Stimulated activated CD4-positive, alpha-beta T cell treated with anti-CD3 and anti-CD28 coated beads, Interleukin-2, amount 100 ng/mL, for 4 hours (primary cell): ENCODE results near the gene APP.
"Not testable (repeated sequence)": the region's sequence is repeated elsewhere in the genome, so short reads cannot be mapped to it uniquely, and the experiment has no call there.

Experiments
- DNase-seq: peaks from one replicate; pipeline ENCODE4 v3.0.0-alpha.2; 2020; ENCODE audit warnings: low read depth

Gene APP

DNA sequence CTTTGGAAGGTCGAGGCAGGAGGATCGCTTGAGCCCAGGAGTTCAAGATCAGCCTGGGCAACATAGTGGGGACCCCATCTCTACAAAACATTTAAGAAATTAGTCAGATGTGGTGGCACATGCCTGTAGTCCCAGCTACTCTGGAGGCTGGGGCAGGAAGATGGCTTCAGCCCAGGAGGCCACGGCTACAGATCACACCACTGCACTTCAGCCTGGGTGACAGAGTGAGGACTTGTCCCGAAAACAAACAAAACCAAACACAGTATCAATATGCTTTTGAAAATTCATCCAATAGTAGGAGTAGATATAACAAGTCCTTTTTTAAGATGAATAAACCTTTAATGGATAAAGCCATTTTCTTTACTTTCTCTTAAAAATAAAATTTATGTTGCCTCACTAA lies 8.5 kb downstream of the APP start:
- DNase-seq = no peak

DNA sequence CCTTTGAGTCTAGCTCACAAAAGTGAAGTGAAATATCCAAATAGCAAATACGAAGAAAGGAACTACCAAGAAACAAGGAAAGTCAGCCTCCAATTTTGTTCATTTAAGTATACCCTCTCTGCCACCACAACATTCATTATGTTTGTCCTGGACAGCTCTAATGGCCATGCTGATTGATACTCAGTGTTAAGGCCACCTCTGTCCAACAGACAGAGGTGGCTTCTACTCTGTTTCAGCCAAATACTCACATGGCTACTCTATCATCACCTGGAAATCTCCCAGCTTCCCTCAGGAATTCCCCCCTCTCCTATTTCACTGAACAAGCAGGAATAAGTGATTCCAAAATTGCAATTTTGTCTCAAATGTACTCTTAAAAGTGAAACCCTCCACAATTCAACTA lies 10.7 kb downstream of the APP start:
- DNase-seq = no peak

DNA sequence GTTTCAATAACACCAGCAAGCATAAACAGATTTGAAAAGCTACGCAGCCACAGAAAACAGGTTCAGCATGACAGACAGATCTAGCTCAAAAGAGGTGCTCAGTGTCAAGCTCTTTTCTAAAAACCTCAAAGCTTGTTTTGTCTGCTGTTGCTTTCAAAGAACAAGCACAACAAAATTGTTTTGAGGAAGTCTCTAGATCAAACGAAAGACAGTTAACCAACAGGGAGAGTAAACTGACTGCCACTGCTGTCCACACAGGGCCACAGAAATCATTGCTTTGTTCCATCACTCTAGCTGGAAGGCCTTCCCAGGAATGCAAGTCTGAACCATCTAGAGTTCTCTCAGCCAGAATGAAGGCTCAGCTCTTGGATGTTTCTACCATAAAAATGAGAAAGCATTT lies 12.8 kb downstream of the APP start:
- no peak for DNase-seq

DNA sequence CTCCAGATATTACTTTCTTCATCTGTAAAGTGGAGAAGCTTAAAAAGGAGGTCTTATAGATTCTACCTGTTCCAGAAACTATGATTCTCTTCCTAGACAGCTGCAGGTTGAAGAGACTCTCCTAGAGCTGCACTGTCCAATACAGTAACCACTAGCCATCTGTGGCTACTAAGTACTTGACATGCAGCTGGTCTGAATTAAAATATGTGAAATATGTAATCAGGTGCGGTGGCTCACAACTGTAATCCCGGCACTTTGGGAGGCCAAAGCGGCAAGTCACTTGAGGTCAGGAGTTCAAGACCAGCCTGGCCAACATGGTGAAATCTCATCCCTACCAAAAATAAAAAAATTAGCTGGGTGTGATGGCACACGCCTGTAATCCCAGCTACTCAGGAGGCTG lies 15.8 kb downstream of the APP start:
- DNase-seq = no peak

DNA sequence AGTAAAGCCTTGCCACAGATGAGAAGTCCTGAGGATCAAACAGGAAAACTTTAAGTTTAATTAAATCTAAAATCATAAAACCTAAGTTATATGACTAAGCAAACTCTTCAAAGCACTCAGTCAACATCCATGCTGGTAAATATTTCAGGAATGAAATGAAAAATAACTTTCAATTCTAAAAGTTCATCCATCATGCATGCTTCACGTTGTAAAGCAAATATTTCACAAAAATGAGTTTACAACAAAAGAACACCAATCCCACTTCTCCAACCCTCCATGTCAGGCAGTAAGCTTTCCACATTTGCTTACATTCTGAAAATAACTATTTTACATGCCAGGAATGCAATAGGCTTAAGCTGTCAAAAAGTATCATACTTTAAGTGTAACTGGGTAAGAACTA lies 16.8 kb downstream of the APP start:
- no peak for DNase-seq

DNA sequence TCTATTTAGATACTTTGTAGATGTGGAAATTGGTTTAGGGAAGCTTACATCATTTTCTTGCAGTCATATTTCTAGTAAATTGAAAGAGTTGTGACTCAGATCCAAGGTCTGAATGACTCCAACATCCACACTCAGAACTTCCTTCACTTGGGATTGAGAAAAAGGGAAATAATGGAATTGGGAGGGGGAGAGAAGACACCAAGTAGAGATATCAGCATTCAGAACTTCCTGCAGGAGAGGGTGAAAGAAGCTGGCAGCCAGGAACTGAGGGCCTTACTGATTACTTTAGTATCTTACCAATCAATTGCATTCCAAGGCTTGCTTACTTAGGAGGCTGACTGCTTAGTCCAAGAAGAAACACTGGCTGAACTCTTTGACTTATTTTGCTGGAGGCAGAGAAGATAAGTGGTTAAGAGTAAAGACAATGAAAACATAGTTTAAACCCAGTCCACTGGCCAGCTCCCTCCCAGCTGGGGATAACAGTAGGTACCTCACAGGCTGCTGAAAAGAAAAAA lies 21.7 kb downstream of the APP start:
- DNase-seq = no peak

DNA sequence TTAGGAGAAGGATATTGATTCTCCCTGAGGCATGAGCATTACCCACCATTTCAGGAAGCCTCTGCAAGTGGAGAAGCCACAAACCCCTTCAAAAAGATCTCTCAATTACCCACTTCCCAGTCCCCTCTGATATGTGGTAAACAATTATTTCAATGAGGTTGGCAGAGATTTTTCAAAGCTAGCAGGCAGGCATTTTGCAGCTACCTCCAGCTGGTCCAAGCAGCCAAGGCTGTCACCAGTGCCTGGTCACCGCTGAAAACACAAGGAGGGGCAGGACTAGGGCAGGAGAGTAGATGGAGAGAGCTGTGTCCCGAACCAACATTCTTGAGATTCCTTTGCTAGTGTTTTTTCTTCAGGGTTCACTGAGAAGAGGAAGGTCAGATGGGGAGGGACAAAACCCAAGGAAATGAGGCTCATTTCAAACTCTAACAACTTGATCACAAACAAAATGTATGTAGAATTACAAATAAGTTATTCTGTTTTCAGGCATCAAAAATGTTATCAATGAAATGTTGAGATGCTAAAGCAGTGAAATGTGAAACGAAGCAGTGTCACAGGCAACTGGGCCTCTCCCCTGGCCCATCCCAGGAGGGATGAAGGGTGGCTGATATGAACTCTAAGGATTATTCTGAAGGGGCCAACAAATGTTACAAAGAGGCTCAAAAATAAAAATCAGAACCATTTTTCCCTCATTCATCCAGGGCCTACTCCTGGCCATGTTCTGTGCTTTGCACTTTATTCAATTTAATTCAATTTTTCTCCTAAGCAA lies 22.3 kb downstream of the APP start:
- DNase-seq = no peak

DNA sequence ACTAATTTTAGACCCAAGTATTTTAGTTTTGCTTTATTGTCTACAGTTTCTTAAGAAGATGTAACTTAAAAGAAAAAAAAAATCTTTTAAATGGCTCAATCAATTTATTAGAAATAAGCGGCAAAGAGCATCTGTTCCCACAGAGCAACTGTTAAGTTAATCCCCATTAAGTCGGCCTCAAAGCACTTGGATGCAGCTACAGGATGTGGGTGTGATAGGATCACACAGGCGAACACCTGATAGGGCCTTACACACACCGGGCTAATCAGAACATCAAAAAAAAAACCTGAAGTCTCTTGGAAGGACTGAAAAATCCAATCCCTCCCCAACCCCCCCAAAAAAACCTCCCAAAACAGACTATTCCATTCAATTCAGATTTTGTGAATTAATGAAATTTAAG lies 23.0 kb downstream of the APP start:
- DNase-seq = no peak

DNA sequence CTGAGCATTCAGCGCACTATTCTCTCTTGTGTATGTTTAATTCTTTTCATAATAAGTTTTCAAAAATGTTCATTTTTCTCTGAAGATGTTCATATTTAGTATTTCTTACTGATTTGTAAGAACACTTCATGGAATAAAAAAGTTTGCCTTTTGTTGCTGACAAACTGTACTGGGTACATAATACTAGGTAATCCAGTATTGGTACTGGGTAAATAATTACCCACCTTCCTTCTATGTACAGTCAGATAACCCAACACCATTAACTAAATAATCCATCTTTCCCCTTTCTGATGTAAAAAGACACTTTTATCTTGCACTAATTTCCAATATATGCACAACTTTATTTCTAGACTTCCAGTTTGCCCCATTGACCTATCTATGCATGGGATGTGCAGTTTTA lies 23.9 kb downstream of the APP start:
- DNase-seq = no peak

DNA sequence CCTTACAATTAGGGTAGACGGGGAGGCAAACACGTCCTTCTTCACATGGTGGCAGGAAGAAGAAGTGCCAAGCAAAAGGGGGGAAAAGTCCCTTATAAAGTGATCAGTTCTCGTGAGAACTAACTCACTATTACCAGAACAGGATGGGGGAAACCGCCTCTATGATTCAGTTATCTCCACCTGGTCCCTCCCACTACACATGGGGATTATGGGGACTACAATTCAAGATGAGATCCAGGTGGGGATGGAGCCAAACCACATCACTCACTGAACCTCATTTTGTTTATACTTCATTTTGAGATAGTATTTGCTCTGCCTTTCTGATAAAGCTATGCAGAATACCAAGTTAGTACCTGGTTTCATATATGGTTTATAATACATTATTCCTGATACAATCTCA lies 26.5 kb downstream of the APP start:
- no peak for DNase-seq

DNA sequence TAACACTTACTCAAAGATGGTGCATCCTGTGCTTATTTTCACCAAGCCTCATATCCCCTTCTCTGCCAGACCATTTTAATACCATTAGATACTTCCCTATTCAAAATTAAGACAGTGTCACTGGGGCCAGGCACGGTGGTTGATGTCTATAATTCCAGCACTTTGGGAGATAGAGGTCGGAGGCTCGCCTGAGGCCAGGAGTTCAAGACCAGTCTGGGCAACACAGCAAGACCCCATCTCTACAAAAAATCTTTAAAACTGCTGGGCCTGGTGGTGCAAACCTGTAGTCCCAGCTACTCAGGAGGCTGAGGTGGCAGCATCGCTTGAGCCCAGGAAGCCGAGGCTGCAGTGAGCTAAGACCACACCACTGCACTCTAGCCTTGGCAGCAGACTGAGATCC lies 28.2 kb downstream of the APP start:
- no peak for DNase-seq

DNA sequence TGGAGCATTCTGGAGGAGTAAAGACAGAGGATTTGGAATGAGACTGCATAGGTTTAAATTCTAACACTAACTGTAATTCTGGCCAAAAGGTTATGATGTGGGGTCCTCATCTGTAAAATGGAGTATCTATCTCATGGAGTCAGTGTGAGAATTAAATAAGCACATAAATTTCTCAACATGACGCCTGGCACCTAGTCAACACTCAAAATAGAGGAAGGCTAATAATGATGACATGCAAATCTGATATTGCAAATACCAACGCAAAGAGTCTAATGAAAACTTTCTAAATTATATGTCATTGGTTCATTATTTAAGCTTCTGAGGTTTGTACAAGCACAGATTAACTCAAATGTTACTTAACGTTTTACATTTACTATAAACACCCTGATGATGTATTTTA lies 29.6 kb downstream of the APP start:
- DNase-seq = no peak

DNA sequence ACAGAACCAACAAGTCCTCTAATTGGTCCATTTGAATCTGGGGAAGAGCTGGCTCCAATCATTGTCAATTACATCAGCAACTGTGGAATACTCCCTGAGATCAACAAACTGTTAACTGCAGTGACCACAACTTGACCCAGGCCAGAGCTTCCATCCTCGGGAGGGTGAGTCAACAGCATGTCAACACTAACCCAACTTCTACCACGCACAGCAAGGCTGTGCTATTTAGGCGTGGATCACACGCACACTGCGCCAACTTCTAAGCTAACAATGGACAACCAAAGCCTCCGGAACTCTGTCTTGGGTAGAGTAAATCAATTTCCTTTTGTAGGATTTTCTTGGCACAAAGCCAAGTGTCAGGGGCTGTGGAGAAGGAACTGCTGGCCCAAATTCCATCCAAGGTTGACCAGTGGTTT lies 30.4 kb downstream of the APP start:
- DNase-seq = no peak

DNA sequence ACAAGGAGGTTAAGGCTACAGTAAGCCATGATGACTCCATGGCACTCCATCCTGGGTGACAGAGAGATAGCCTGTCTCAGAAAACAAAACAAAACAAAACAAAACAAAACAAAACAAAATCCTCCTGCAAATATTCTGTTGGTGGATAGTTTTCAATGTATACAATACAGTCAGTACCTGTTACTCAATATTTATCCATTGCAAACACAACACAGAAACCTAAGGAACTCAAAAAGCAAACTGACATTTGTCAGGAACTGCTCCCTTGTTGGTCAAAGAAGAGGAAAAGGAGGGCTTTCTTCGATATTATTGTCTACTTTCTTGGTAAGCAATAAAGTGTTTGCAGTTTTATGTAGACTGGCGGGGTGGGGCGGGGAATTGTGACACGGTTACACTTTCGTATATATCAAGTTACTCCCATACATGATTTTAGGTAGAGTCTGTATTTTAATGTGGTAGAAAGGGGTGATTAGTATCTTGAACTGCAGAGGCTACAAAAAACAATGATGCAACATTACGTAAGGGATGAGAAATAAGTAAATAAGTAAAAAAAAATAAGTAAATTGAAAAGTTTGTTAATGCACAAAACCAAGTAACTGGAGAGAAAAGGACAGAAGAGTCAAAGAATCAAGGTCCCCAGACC lies 31.8 kb downstream of the APP start:
- DNase-seq = no peak

DNA sequence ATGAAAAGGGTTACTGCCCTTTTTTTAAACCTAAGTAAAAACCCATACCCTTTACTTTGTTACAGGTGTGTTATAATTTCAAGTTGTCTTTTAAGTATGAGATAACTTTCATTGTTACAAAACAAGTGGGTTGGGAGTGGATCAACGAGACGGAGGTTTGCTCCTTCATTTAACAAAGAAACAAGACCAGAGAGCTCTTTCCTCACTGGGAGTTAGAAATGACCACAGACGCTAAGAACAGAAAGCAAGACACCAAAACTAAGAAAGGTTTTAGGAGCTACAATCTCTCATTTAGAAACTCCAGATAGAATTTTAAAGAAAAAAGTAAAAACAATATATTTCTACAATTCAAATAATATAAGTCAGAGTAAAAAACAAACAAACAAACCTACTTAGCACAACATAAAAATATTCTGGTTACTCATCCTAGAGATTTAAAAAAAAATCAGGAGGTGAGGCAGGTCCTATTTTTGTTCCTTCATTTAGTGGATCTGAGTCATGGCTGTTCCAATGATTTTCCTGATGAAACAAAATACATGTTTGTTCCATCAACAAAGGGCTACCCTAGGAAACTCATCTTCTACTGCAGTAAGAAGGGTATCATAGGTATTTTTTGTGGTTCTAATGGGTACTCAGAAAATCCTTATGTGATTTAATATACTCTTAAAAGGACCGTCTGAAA lies 33.0 kb downstream of the APP start:
- no peak for DNase-seq

DNA sequence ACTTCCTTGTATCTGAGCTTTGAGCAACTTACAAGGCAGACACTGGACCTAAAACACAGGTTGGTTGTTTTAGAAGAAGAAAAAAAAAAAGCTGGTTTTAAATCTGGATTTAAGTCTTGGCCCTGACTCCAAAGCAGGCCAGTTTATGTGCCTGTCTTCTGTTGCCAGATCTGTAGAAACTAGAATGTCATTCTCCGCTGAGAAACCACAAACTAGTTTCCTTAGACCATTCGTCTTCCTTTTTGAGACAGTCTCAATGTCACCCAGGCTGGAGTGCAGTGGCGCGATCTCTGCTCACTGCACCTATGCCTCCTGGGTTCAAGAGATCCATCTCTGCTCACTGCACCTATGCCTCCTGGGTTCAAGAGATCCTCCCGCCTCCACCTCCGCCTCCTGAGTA lies 33.9 kb downstream of the APP start:
- DNase-seq = no peak

DNA sequence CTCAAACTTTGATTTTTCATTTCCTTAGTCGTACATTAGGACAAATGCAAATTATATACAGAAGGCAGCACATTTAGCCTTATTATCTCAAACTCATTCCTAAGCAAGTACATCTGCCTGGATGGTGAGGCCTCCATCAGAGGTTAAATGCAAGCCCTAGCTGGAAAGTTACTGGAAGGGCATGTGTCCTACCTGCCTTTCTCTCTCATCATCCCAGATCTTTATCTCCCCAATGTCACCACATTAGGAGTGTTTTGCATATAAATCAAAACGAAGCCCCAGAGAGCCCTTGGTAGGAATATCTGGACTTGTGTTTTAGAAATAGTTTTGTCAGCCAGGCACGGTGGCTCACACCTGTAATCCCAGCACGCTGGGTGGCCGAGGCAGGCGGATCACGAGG lies 35.0 kb downstream of the APP start:
- no peak for DNase-seq

DNA sequence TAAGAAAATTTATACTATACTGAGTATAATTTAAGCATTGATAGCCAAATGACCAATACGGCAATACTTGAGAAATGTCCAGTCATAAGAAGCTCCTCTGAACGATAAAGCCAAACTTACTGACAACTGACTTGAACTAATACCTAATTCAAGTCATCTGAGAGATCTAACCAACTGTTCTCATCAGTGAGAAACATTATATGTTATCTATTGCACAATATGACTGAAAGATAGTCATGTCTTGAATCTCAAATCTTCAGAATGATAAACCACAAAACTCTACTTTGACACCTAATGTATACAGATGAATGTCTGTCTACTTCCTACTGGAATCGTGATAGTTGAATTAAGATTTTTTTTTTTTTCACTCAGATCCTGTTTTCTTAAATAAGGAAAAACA lies 39.0 kb downstream of the APP start:
- no peak for DNase-seq

DNA sequence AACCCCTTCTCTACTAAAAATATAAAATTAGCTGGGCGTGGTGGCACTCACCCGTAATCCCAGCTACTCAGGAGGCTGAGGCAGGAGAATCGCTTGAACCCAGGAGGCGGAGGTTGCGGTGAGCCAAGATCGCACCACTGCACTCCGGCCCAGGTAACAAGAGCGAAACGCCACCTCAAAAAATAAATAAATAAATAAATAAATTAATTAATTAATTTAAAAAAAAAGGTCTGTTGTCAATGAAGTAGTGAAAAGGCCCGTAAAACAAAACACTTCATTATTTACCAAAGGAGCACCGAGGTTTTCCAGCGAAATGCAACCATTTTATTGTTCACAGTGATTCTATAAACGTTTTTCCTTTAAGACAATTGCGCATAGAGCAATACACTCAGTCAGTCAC lies 39.5 kb downstream of the APP start:
- not testable (repeated sequence) for DNase-seq

DNA sequence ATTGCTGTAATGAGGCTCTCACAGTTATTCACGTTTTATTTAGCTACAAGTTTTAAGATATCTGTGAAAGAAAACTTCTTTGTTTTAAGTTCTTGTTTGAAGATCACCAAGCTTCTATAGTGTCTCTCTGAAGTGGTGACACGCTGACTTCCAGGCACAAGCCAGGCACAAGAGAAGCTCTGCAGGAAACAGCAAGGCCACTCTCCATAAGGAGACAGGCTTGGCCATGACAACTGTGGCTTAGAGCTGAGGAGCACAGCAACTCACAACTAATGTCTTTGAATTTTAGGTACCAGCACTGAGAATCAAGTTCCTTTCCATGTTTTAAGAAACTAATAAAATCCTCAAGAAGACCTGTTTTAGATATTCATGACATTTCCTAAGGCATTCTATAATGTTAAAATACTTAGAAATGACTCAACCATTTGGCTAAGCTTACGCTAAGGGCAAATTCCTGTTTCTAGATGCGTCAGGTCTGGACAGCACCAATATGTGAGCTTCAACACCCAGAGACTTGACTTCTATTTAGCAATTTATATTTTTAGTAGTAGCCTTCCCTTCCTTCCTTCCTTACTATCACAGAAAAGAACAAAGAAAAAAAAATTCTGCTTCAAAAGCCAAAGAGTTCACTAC lies 40.2 kb downstream of the APP start:
- no peak for DNase-seq

DNA sequence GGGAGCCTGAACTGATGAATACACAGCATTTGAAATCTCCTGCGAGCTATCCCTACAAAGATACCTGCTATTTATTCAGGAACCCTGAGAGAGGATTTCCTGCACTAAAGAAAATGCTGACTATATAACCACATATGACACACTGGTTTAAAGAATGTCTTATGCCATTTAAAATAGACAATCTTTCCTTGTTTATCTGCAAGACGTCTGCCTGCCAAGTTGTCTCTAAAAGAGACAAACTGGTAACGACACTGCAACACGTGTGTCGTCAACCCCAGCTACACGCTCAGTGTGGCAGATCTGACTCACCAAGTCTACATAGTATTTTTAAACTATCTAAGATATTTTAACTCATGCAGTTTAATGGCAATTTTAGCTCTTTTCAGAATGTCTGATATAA lies 42.7 kb downstream of the APP start:
- DNase-seq = no peak

DNA sequence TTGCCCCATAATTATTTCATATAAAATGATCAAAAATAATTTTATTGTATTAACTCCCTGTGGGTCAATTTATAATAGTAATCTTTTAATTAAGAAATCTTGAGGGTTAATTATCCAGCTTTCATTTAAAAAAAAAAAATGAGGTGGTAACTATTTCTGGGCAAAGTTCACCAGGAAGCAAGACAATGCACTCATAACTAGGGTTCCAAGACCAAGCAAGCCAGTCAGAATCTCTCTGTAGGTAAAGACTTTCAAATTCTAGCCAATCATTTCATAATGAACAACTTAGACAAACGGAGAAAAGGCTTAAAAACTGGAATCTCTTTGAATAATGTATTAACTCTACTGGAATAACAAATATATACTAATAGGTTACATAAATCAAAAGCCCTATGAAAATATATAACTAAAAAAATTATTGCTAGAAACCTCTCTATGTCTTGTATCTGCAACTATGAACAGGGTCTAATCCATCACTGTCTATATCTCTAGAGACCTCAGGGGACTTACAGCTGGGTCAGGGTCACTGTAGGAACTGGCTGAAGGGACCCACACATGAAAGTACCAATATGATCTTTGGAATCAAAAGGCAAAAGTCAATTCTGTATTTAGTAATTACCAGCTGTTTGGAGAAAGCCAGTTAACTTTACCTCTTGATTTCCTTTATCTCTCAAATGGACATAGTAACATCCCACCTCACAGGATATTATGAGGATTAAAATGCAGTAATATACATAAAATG lies 43.3 kb downstream of the APP start:
- DNase-seq = no peak
